ENCODE results near the gene TRIM65. TPM values are rescaled to one million over a fixed set of nuclear protein-coding genes. Genes with fewer than 3 reads are reported as not detected.

Gene TRIM65
- total and polyA plus RNA-seq, 2 donors, result 14.4 to 20.2 TPM

DNA sequence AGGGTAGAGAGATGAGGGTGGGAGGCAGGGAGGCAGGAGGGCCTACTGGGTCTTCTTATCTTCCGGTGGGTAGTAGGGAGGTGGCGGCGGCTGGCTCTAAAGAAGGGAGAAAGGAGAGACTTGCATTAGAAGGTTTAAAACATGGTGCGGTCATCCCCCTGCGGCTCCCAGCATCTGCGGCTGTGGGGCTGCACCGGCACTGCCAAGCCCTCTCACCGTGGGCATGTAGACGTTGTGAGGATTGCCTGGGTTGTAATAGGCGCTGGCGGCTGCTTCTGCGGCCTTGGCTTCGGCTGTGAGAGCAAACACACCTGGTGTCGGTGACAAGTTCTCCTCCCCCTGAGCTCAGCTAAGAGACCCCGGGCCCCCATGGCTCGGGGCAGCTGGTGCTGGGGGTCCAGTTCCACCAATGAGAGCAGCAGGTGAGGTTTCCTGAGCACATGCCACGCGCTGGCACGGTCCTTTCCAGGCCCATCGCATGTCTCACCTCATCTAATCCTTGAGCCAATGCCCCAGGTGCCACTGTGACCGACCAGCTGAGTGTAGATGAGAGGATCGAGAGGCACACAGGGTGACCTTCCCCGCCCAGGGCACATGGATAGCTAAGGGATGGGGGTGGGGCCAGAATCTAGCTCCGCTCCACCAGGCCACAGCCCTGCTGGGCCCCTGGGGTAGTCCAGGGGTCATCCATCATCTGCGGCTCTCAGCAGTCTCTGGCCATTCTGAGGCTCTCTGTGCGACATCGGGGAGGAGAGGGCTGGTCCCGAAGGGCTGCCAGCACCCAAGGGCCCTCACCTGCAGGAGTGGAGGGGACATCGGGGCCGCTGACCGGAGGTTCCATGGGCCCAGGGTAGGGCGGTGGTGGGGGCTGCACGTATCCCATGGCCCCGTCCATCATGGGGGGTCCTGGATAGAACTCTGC, 49.8 kb downstream of the TRIM65 start:
- no peak overlapping the region for H3K27ac ChIP-seq (ENCODE audit: low read depth in 1 of 2, low read length in 1 of 2)
- H3K27me3 ChIP-seq (ENCODE audit: control insufficient read depth in 2 of 2, insufficient read depth in 1 of 2, low read length in 1 of 2), result no peaks in the 10 kb centered on the region
- H3K4me3 ChIP-seq (ENCODE audit: low read length in 2 of 2), result no peak overlapping the region
- no peak for DNase-seq (ENCODE audit: low read depth in 6 of 9, low spot score in 9 of 9)
- H3K4me1 ChIP-seq (ENCODE audit: control insufficient read depth in 2 of 2, insufficient read depth in 2 of 2, low read length in 2 of 2), result peaks cover 9 to 55% of the 10 kb centered on the region in 2 donors
- H3K36me3 ChIP-seq (ENCODE audit: control insufficient read depth in 2 of 2, insufficient read depth in 2 of 2, low read length in 1 of 2), result peaks cover 55 to 62% of the 10 kb centered on the region in 2 donors
- peaks cover 0 to 6% of the 10 kb centered on the region in 2 donors for H3K9me3 ChIP-seq (ENCODE audit: control insufficient read depth in 2 of 2, insufficient read depth in 1 of 2, low read length in 1 of 2)
- WGBS, result 98% methylated on average over 34 of the region's 34 CpGs

DNA sequence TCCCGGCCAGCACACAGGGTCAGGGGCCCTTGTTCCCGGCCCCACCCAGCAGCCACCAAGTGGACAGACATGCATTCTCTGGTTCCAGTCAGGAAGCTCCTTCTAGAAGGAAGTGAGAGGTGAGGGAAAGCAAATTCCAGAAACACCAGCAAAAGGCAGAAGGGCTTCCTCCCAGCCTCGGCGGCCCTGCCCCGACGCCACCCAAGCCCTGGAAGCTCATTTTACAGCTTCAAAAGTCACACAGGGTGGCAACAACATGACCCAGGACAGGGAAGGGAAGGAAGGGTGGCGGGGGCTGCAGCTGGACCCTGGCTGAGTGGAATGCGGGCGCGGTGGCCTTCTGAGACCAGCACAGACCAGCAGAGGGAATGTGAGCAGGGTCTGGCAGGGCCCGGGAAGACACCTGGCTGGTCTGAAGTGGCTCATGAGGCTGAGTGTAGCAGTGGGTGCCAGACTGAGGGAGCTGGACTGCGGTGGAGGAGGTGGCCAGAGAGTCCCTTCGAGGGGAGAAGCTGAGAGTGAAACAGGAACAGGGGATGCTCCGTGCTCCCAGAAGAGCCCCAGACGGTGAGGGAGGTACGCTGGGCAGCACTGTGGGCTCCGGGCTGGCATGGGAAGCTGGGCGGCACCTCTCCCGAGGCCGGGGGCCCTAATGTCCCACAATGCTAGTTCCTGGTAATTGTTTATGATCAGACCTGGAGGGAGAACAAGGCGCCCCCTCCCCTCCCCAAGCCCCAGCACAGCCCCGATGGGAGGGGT, 50.6 kb downstream of the TRIM65 start:
- Histone ChIP-seq H3K27ac (ENCODE audit: low read depth in 1 of 2, low read length in 1 of 2) (peak overlapping the region in 1 of 2 donors; percentile 25), H3K27me3 (ENCODE audit: control insufficient read depth in 2 of 2, insufficient read depth in 1 of 2, low read length in 1 of 2) (no peaks in the 10 kb centered on the region), H3K36me3 (ENCODE audit: control insufficient read depth in 2 of 2, insufficient read depth in 2 of 2, low read length in 1 of 2) (peaks cover 50 to 57% of the 10 kb centered on the region in 2 donors), H3K4me1 (ENCODE audit: control insufficient read depth in 2 of 2, insufficient read depth in 2 of 2, low read length in 2 of 2) (peaks cover 9 to 55% of the 10 kb centered on the region in 2 donors), H3K4me3 (ENCODE audit: low read length in 2 of 2) (no peak overlapping the region), H3K9me3 (ENCODE audit: control insufficient read depth in 2 of 2, insufficient read depth in 1 of 2, low read length in 1 of 2) (peaks cover 0 to 6% of the 10 kb centered on the region in 2 donors)
- WGBS, result 94% methylated on average over 22 of the region's 22 CpGs
- no peak for DNase-seq (ENCODE audit: low read depth in 6 of 9, low spot score in 9 of 9)

DNA sequence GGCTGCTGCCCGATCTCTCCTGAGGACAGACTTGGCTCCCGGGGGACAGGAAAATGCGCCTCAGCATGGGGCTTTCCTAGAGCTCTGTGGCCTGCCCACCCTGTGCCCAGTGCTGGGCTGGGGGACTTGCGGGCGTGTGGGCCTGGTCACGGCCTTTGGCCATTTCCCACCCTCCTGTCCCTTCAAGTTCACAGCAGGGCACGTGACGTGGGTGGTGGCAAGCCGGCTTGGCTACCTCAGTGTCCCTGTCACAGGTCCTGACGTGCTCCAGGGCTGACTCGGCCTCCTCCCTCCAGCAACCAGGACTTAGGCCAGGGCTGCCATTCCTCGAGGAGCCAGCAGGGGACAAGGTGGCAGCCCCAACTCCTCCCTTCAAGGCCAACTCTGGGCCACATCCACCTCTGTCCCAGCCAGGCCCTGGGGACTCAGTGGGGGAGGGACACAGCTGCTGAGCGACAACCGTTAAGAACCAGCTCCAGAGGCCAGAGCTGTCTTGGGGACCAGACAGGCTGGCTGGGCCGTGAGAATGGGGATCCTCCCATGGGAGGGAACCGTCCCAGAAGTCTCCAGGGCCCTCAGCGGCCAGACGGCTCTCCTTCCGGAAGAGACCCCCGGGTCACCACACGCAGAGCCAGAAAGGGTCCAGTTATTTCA, 51.6 kb downstream of the TRIM65 start:
- H3K27me3 ChIP-seq (ENCODE audit: control insufficient read depth in 2 of 2, insufficient read depth in 1 of 2, low read length in 1 of 2), result no peaks in the 10 kb centered on the region
- H3K36me3 ChIP-seq (ENCODE audit: control insufficient read depth in 2 of 2, insufficient read depth in 2 of 2, low read length in 1 of 2), result peaks cover 50 to 57% of the 10 kb centered on the region in 2 donors
- DNase-seq (ENCODE audit: low read depth in 6 of 9, low spot score in 9 of 9), result peak in 2 of 9 donors; percentile 55 to 68
- H3K27ac ChIP-seq (ENCODE audit: low read depth in 1 of 2, low read length in 1 of 2), result peak overlapping the region; percentile 48 to 59
- no peak overlapping the region for H3K4me3 ChIP-seq (ENCODE audit: low read length in 2 of 2)
- peaks cover 0 to 6% of the 10 kb centered on the region in 2 donors for H3K9me3 ChIP-seq (ENCODE audit: control insufficient read depth in 2 of 2, insufficient read depth in 1 of 2, low read length in 1 of 2)
- WGBS, result 62% methylated on average over 21 of the region's 21 CpGs
- H3K4me1 ChIP-seq (ENCODE audit: control insufficient read depth in 2 of 2, insufficient read depth in 2 of 2, low read length in 2 of 2), result peaks cover 9 to 55% of the 10 kb centered on the region in 2 donors

DNA sequence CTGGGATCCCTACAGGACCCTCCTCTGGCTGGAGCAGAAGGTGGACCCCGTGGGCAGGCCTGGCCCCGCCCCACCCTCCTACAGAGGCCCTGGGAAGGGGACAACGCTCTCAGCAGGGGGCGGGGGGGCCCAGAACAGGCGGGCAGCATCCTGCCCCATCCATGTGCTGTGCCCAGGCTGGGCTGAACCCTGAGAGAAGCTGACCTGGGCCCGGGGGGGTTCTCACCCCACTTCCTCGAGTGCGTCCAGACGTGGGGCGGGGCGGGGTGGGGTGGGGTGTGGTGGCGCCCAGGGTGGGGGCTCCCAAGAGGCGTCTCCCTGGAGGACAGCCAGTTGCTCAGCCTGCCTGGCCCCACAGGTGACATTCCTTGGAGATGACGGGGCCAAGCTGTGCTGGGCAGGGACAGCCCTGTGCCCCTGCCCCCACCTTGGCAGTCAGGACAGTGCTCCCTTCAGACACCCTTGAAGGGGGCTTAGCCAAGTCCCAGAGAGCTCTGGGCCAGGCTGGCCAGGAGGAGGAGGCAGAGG, 52.2 kb downstream of the TRIM65 start:
- Histone ChIP-seq H3K4me3 (ENCODE audit: low read length in 2 of 2) (peak overlapping the region; percentile 68 to 91), H3K9me3 (ENCODE audit: control insufficient read depth in 2 of 2, insufficient read depth in 1 of 2, low read length in 1 of 2) (peaks cover 0 to 6% of the 10 kb centered on the region in 2 donors), H3K27ac (ENCODE audit: low read depth in 1 of 2, low read length in 1 of 2) (peak overlapping the region; percentile 84 to 93), H3K4me1 (ENCODE audit: control insufficient read depth in 2 of 2, insufficient read depth in 2 of 2, low read length in 2 of 2) (peaks cover 9 to 53% of the 10 kb centered on the region in 2 donors), H3K36me3 (ENCODE audit: control insufficient read depth in 2 of 2, insufficient read depth in 2 of 2, low read length in 1 of 2) (peaks cover 51 to 58% of the 10 kb centered on the region in 2 donors), H3K27me3 (ENCODE audit: control insufficient read depth in 2 of 2, insufficient read depth in 1 of 2, low read length in 1 of 2) (no peaks in the 10 kb centered on the region)
- DNase-seq (ENCODE audit: low read depth in 6 of 9, low spot score in 9 of 9), result no peak
- 27% methylated on average over 14 of the region's 14 CpGs for WGBS

DNA sequence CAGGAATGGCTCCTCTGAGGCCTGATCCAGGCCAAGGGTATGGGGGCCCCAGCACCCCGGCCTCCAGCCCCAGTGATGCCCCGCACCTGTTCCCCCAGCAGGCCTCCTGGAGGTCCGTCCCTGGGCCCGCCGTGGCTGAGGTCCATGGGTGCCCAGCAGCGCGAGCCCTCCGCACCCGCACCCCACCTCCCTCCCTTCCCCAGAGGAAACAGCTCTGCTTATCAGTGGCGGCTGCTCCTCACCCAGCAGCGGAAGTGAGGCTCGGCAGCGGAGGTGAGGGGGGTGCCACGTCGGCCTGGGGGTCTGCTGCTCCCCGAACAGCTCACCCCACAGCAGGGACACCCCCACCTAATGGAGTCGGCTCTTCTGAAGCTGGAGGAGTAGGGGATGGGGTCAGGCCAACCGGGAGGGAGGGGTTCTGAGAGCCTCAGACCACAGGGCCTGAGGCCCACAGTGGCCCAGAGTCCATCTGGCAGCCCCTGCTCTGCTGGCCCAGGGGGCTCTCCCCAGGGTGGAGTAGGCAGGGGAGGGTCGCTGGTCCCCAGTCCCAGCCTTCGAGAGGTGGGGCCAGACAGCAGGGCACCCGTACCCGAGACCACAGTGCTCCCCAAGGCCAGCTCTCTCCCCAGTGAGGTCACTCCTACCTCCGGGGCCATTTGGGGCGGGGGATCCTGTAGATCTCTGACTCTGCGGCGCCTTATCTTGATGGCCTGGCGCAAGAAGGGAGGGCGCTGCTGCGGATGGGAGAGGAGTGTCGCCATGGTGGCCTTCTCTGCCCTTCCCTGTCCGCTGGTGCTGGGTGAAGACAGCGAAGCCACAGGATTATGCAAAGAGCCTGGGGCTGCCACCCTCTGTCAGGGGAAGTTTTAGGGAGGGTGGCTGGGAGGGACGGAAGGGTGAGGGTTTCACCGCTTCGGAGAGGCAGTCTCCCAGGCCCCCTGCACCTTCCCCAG, 52.9 kb downstream of the TRIM65 start, which contains the start of gene UNC13D:
UNC13D (minus strand) TSS at position 828 of the 953 bp plus-strand sequence; CDS start at position 761, 67 bp downstream.
- peaks cover 47 to 55% of the 10 kb centered on the region in 2 donors for H3K36me3 ChIP-seq (ENCODE audit: control insufficient read depth in 2 of 2, insufficient read depth in 2 of 2, low read length in 1 of 2)
- H3K9me3 ChIP-seq (ENCODE audit: control insufficient read depth in 2 of 2, insufficient read depth in 1 of 2, low read length in 1 of 2), result peaks cover 0 to 4% of the 10 kb centered on the region in 2 donors
- WGBS, result 6% methylated on average over 35 of the region's 35 CpGs
- DNase-seq (ENCODE audit: low read depth in 6 of 9, low spot score in 9 of 9), result peak in 5 of 9 donors; percentile 56 to 84 (median 73)
- peaks cover 9 to 50% of the 10 kb centered on the region in 2 donors for H3K4me1 ChIP-seq (ENCODE audit: control insufficient read depth in 2 of 2, insufficient read depth in 2 of 2, low read length in 2 of 2)
- H3K4me3 ChIP-seq (ENCODE audit: low read length in 2 of 2), result peak within 1 kb of the TSS; percentile 68 to 91
- H3K27ac ChIP-seq (ENCODE audit: low read depth in 1 of 2, low read length in 1 of 2), result peak within 1 kb of the TSS; percentile 84 to 93
- H3K27me3 ChIP-seq (ENCODE audit: control insufficient read depth in 2 of 2, insufficient read depth in 1 of 2, low read length in 1 of 2), result no peaks in the 10 kb centered on the region

DNA sequence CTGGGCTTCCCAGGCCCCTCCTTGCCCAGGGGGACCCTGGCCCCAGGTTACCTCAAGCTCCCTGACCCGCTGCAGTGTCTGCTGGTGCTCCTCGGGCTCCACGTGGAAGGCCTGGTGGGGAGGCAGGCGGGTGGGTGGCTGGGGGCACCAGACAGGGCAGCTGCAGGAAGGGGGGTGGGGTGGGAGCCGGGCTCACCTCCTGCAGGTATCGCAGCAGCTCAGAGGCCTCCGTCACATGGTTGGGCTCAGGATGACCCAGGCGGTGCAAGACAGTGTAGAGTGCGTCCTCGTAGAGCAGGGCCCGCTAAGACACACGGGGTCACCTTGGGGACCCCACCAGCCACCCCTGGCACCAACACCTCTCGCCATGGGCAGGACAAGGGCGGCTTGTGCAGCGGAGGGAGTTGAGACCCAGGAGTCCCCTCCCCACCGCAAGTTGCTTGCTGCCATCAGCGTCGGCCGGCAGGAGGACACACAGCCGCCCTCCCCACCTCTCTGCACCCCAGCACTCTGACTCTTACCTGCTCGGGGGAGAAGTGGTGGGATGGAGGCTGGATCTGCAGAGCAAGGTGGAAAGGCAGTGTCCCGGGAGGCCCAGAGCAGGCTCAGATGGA, 53.7 kb downstream of the TRIM65 start:
- peaks cover 9 to 42% of the 10 kb centered on the region in 2 donors for H3K4me1 ChIP-seq (ENCODE audit: control insufficient read depth in 2 of 2, insufficient read depth in 2 of 2, low read length in 2 of 2)
- H3K27me3 ChIP-seq (ENCODE audit: control insufficient read depth in 2 of 2, insufficient read depth in 1 of 2, low read length in 1 of 2), result no peaks in the 10 kb centered on the region
- H3K9me3 ChIP-seq (ENCODE audit: control insufficient read depth in 2 of 2, insufficient read depth in 1 of 2, low read length in 1 of 2), result no peaks in the 10 kb centered on the region
- 16% methylated on average over 22 of the region's 22 CpGs for WGBS
- peaks cover 45 to 52% of the 10 kb centered on the region in 2 donors for H3K36me3 ChIP-seq (ENCODE audit: control insufficient read depth in 2 of 2, insufficient read depth in 2 of 2, low read length in 1 of 2)
- peak overlapping the region; percentile 68 to 91 for H3K4me3 ChIP-seq (ENCODE audit: low read length in 2 of 2)
- H3K27ac ChIP-seq (ENCODE audit: low read depth in 1 of 2, low read length in 1 of 2), result peak overlapping the region; percentile 84 to 93
- DNase-seq (ENCODE audit: low read depth in 6 of 9, low spot score in 9 of 9), result no peak

DNA sequence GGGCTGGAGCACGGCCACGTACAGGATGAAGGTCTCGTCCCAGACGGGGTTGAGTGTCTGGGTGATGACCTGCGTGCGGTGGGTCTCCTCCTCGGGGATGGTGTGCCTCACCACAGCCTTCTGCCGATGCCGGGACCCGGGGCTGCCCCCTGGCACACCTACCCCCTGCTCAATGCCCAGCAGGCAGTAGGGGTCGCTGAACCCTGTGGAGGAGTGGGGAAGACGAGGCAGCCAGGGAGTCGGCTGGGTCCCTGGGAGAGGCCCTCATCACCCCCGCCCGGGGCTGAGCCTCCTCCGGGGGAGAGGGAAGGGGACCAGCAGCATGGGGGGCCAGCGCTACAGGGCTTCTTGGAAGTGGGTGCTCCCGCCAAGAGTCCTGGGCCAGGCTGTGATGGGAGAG, 54.3 kb downstream of the TRIM65 start:
- H3K9me3 ChIP-seq (ENCODE audit: control insufficient read depth in 2 of 2, insufficient read depth in 1 of 2, low read length in 1 of 2), result no peaks in the 10 kb centered on the region
- 93% methylated on average over 18 of the region's 18 CpGs for WGBS
- H3K27me3 ChIP-seq (ENCODE audit: control insufficient read depth in 2 of 2, insufficient read depth in 1 of 2, low read length in 1 of 2), result no peaks in the 10 kb centered on the region
- no peak overlapping the region for H3K27ac ChIP-seq (ENCODE audit: low read depth in 1 of 2, low read length in 1 of 2)
- no peak for DNase-seq (ENCODE audit: low read depth in 6 of 9, low spot score in 9 of 9)
- H3K4me3 ChIP-seq (ENCODE audit: low read length in 2 of 2), result peak overlapping the region in 1 of 2 donors; percentile 91
- H3K4me1 ChIP-seq (ENCODE audit: control insufficient read depth in 2 of 2, insufficient read depth in 2 of 2, low read length in 2 of 2), result peaks cover 9 to 42% of the 10 kb centered on the region in 2 donors
- peaks cover 44 to 51% of the 10 kb centered on the region in 2 donors for H3K36me3 ChIP-seq (ENCODE audit: control insufficient read depth in 2 of 2, insufficient read depth in 2 of 2, low read length in 1 of 2)
